Mucosa of gallbladder (tissue), 1 donor: ENCODE results near the gene C10orf90. TPM values are rescaled to one million over a fixed set of nuclear protein-coding genes. Genes with fewer than 3 reads are reported as not detected.
A peak's percentile ranks its signal among the peaks of the same experiment; 100 is the strongest.

Source experiments
- DNase-seq: peaks from one replicate; pipeline ENCODE4 v3.0.0-alpha.2; 2020; ENCODE audit warnings: low spot score
- total RNA-seq: library from RNA; stranded (reverse); gene quantifications from one replicate; pipeline ENCODE4 v1.2.1, GENCODE V29; 2021
- donor health status: DM: no; HTN: no; CAD: no.

Gene C10orf90
- total RNA-seq, 1 donor from 2014 or later = 0.20 TPM

- DNase-seq = peak; percentile 16
Measured at GRCh38 chr10:126504063-126504760, 166.3 kb downstream of the C10orf90 start.

- no peak for DNase-seq
Measured at GRCh38 chr10:126503392-126504062, 167.0 kb downstream of the C10orf90 start.

GRCh38 chr10:126502441-126502840, 168.1 kb downstream of the C10orf90 start:
- DNase-seq = no peak

GRCh38 chr10:126501828-126502227, 168.7 kb downstream of the C10orf90 start:
- no peak for DNase-seq

GRCh38 chr10:126500866-126501265, 169.6 kb downstream of the C10orf90 start:
- no peak for DNase-seq

- DNase-seq = no peak
Measured at GRCh38 chr10:126500185-126500584, 170.3 kb downstream of the C10orf90 start.

- DNase-seq = no peak
Measured at GRCh38 chr10:126499744-126500143, 170.7 kb downstream of the C10orf90 start.

- DNase-seq = no peak
Measured at GRCh38 chr10:126497672-126498071, 172.8 kb downstream of the C10orf90 start.

- no peak for DNase-seq
Measured at GRCh38 chr10:126496771-126497545, 173.5 kb downstream of the C10orf90 start.

GRCh38 chr10:126491476-126491875, 179.0 kb downstream of the C10orf90 start:
- DNase-seq = no peak

- DNase-seq = no peak
Measured at GRCh38 chr10:126481181-126481580, 189.3 kb downstream of the C10orf90 start.

GRCh38 chr10:126480648-126481047, 189.8 kb downstream of the C10orf90 start:
- no peak for DNase-seq

GRCh38 chr10:126479280-126479895, 191.1 kb downstream of the C10orf90 start:
- DNase-seq = no peak

GRCh38 chr10:126478546-126478945, 191.9 kb downstream of the C10orf90 start:
- no peak for DNase-seq

- no peak for DNase-seq
Measured at GRCh38 chr10:126476246-126476645, 194.2 kb downstream of the C10orf90 start.

GRCh38 chr10:126475074-126475691, 195.3 kb downstream of the C10orf90 start:
- DNase-seq = no peak

GRCh38 chr10:126474031-126474430, 196.5 kb downstream of the C10orf90 start:
- DNase-seq = no peak

- no peak for DNase-seq
Measured at GRCh38 chr10:126470991-126471390, 199.5 kb downstream of the C10orf90 start.

- no peak for DNase-seq
Measured at GRCh38 chr10:126469692-126470091, 200.8 kb downstream of the C10orf90 start.

- no peak for DNase-seq
Measured at GRCh38 chr10:126468876-126469643, 201.4 kb downstream of the C10orf90 start.

- no peak for DNase-seq
Measured at GRCh38 chr10:126468467-126468866, 202.0 kb downstream of the C10orf90 start.
